ENCODE data around the gene SAMD10.

SAMD10 gene

DNA sequence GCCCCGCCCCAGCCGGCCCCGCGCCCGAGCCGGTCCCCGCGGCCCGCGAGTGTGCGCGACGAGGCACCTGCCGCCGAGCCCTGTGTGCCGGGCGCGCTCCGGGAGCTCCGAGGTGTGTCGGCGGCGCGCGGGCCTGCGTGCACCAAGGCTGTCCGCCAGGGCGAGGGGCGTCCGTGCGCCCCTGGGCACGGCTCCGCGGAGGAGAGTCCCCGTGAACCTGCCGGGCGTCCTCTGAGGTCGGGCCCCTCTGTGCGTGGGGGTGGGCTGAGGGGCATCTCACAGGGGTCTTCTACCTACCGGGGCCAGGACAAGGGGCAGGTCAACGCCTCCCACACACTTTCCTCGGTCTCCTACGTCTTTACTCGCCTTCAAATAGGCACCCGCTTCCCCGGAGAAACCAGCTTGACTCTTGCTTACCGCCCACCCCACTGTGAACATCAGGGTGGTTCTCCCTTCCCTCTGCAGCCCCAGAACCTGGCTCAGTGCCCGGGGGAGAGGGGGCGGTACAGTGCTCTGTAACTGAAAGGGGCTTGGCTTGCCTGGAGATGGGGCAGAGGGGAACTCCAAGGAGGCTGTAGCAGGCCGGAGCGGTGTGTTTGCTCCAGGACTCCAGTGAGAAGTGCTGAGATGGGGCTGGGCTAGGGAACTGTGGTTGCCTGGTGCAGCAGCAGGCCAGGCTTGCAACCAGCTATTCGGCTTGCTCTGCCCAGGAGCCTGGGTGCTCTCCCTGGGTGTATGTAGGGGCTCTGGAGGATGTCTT is at the start of gene SAMD10:
Gene SAMD10, minus strand, starts transcription at position 86 of the 760 bp plus-strand sequence. CDS start 175 bp downstream, outside the sequence.
- peak; percentile 74 to 83 for DNase-seq

DNA sequence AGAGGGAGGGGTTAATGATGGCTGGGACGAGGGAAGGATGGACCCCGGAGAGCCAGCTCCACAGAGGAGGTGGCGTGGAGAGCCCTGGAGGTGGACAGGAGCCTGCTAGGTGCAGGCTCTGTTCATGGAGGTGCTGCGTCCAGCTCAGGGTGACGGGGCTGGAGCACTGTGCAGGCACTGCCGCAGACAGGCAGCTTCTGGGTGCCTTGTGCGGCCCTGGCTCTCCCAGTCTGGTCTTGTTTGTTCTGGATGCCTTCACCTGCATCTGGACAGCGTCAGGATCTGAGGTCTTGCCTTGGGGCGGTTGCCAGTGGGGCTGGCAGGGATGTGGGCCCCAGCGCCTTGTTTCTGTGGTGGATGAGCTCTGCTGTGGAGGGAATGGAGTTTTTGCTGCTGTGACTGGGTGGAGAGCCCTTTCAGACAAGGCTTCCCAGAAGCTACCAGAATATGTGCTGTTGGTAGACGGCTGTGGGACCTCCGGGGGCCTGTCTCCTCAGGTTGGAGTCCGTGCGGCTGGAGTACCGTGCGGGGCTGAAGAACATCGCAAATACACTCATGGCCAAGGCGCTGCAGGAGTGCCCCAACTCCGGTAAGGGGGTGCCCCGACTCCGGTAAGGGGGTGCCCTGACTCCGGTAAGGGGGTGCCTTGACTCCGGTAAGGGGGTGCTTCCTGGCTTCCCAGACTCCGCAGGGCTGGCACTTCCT is 48.7 kb upstream of the SAMD10 start:
- no peak for DNase-seq

DNA sequence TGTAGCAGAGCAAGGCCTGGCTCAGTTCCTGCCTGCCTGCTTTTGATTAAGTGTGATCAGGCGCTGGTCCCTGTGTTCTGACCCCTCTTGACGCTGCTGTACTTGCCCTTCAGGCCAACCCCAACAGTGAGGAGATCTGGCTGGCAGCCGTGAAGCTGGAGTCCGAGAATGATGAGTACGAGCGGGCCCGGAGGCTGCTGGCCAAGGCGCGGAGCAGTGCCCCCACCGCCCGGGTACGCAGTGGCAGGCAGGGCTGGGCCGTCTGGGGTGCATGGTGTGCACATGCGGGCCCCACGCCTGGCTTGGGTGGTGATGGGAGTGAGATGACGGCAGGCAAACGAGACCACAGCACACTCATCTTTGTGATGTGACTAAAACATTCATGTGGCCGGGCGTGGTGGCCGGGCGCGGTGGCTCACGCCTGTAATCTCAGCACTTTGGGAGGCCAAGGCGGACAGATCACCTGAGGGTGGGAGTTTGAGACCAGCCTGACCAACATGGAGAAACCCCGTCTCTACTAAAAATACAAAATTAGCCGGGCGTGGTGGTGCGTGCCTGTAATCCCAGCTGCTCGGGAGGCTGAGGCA is 46.5 kb upstream of the SAMD10 start:
- DNase-seq = no peak

DNA sequence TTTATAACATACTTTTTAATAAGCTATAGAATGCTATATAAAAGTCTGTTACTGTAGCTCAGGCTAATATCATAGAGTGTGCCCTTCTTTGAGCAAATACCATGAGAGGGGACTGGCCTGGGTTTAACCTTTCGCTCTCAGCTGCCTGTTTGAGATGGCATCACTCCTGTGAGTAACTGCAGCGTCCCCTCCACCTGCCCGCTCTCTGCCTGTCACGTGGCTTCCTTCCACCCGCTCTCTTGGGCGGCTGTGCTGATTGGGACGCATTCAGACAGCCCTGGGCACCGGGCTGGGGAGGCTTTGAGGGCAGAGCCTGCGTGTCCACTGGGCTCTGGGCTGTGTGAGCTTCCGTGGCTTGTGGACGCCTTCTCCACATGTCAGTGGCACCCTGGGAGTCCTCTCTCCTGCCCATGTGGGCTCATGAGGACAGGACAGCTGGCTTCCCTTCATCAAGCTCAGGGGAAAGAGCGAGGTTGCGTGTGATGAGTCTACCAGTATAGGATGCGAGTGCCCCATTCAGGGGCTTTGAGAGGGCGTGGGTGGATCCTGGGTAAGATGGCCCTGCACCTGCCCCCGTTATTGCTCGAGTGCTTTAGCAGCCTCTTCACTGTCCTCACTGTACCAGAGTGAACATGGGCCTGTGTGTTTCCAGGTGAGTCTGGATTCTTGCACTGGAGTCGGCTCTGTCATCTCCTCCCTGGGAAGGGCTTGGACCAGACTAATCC is 45.8 kb upstream of the SAMD10 start:
- DNase-seq = no peak

DNA sequence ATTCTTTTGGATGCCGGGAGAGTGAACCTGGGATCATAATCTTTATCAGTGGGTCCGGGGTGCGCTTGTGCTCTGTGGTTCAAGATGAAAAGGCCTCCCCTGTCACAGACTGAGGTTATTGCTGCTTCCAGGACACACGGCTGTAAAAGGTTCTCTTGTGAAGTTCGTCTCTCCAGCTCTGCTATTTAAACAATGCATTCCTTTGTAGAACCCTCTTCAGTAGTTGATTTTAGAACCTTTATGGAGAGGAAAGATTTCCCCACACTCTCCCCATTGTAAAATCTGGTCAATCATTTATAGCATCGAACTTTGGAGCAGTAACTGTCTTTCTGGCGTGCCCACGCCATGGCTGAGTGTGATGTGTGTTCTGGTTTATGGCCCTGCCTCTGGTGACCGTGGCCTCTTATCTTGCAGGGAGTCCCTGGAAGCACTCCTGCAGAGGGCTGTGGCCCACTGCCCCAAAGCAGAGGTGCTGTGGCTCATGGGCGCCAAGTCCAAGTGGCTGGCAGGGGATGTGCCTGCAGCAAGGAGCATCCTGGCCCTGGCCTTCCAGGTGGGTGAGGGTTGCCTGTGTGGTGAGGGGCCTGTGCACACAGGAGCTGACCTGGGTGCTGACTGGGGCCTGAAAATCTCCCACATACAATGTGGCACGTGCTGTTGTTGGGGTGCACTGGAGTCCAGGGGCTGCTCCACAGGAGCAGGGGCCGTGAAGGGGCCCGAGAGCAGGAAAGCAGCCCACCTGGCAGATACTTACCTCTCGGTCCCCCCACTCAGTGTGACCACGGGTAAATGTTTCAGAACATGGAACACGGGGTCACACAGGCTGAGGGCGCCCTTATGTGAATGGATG is 44.9 kb upstream of the SAMD10 start:
- no peak for DNase-seq

DNA sequence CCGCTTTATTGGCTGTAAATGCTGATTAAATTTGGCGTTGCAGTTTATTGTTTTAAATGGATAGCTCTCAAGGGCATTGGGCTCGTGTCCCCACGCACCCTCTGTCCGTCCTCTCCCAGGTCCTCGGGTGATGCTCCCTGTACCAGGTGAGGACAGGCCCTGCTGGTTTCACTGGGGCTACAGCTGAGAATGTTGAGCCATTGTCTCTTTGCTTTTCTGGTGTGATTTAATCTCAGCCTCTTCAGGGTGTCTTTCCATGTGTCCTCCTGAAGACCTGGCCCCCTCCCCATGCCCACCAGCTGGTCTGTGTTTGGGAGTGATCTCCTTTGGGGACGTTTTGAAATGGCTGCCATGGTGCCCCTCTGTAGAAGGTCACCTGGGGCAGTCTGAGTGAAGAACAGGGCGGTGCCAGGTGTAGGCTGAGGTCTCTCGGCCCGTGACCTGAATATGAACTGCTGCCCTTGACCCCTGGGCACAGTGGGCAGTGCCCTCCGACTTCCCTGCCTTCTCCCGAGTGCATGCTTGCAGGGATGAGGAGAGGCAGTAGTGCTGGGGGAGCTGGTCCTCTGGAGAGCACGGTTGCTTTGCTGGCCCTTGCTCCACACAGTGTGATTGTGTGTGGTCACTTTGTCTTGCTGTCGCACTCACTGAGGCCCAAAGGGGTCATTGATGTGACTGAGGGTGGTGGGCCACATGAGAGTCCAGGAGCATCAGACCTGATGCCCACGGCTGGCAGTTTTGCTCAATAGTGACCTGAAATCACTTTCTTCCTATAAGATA is 44.1 kb upstream of the SAMD10 start:
- DNase-seq = no peak

DNA sequence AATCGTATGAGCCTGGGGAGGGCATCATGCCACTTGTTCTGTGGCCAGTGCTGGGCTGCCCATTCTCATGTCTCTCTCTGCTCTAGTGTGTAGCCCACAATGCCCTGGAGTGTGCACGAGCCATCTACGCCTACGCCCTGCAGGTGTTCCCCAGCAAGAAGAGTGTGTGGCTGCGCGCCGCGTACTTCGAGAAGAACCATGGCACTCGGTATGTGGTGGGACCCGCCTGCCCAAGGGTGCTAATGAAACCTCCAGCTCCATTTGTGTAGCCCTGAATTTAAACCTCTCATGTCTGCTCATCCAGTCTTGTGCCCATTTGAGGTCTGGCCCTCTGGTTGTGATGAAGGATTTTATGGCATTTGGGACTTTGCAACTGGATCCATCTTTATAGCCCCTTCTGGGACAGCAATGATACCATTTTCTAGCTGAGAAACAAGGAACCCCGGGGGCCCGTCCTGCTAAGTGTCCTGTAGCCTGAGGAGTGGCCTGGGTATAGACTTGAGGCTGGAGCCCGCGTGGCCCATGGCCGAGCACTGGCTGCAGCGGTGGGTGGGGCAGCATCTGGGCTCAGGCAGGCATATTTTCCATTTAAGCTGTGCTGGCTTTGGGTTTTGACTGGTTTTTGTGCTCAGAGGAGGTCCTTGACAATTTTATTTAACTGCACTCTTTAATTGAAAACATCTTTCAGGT is 43.4 kb upstream of the SAMD10 start:
- no peak for DNase-seq

DNA sequence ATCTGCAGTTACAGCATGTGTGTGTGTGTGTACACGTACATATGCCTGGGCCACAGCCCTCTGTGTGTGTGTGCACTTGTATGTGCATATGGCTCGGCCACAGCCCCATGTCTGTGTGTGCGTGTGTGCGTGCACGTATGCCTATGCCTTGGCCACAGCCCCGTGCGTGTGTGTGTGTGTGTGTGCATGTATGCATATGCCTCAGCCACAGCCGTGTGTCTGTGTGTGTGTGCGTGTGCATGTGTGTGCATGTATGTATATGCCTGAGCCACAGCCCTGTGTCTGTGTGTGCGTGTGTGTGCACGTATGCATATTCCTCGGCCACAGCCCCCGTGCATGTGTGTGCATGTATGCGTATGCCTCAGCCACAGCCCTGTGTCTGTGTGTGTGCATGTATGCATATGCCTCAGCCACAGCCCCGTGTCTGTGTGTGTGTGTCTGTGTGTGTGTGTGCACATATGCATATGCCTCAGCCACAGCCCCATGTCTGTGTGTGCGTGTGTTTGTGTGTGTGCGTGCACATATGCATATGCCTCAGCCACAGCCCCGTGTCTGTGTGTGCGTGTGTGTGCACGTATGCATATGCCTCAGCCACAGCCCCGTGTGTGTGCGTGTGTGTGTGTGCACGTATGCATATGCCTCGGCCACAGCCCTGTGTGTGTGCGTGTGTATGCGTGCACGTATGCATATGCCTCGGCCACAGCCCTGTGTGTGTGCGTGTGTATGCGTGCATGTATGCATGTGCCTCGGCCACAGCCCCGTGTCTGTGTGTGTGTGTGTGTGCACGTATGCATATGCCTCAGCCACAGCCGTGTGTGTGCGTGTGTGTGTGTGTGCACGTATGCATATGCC is 41.9 kb upstream of the SAMD10 start:
- DNase-seq = no peak

DNA sequence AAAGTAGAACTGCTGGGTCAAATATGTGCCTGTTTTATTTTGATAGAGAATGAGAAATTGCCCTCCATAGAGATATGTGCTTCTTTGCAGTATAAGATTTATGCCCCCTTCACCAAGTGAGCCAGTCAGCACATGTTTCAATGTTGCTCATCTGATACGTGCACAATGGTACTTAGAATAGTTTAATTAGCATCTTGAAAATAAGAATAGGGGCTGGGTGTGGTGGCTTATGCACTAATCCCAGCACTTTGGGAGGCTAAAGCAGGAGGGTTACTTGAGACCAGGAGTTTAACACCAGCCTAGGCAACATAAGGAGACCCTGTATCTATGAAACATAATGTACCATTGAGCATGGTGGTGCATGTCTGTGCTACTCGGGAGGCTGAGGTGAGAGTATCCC is 36.2 kb upstream of the SAMD10 start:
- no peak for DNase-seq

DNA sequence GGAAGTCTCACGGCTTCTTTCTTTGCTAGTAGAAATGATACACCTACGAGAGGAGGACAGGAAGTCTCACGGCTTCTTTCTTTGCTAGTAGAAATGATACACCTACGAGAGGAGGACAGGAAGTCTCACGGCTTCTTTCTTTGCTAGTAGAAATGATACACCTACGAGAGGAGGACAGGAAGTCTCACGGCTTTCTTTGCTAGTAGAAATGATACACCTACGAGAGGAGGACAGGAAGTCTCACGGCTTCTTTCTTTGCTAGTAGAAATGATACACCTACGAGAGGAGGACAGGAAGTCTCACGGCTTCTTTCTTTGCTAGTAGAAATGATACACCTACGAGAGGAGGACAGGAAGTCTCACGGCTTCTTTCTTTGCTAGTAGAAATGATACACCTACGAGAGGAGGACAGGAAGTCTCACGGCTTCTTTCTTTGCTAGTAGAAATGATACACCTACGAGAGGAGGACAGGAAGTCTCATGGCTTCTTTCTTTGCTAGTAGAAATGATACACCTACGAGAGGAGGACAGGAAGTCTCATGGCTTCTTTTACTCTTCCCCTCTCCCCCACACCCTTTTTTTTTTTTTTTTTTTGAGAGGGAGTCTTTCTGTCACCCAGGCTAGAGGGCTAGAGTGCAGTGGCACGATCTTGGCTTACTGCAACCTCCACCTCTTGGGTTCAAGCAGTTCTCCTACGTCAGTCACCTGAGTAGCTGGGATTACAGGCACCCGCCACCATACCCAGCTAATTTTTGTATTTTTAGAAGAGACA is 33.1 kb upstream of the SAMD10 start:
- DNase-seq = peak in 1 of 2 donors; percentile 44

DNA sequence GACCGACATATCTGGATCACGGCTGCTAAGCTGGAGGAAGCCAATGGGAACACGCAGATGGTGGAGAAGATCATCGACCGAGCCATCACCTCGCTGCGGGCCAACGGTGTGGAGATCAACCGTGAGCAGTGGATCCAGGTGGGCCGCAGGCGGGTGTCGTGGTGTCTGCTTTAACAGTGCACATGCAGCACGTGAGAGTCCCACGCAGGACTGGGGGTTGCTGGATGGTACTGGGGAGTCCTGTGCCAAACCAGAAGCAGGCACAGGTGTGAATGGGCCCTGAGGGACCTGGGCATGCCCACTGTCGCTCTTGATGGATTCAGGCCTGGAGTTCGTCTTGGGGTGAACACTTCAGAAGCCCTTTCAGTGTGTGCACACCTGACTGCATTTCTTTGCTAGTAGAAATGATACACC is 31.9 kb upstream of the SAMD10 start:
- DNase-seq = no peak

DNA sequence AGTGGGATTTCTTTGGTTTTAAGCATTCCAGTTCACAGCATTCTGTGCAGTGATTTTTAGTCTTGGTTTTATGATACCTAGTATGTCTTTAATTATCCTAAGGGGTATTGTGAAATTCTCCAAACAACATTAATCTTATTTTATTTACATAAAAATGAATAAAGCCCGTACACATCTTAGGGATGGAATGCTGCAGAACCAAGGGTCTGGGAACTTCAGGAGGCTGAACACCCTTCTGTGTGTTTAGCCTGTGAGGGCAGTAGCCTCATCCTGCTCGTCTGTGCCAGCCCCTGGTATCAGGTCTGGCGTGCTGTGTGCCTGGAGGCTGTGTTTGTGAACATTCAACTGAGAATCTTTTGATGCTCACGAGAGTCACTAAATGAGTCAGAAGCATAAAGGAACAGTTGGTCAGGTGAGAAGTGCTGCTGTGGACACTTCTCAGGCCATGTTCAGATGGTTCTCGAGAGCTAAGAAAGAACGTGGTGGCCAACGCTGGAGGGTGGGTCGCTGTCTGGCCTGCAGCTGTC is 31.3 kb upstream of the SAMD10 start:
- DNase-seq = no peak

DNA sequence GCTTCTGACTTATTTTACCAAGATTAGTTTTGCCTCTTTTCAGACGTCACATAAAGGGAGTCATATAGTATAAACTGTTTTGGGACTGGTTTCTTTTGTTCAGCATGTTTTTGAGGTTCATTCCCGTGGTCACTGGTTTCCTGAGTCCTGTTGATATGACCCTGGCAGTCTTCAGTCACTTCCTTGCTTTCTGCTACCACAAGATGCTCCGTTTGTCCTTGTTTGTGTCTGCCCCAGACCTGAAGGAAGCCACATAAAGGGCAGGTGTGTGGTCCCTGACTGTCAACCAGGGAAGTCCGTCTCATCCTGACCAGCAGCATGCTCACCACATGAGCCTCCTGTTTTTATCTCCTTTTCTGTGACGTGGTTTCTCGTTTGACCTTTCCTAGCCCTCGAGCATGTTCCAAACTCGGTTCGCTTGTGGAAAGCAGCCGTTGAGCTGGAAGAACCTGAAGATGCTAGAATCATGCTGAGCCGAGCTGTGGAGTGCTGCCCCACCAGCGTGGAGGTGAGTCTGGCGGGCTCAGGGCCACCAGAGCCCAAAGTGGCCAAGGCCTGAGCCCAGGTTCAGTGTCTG is 30.5 kb upstream of the SAMD10 start:
- no peak for DNase-seq

DNA sequence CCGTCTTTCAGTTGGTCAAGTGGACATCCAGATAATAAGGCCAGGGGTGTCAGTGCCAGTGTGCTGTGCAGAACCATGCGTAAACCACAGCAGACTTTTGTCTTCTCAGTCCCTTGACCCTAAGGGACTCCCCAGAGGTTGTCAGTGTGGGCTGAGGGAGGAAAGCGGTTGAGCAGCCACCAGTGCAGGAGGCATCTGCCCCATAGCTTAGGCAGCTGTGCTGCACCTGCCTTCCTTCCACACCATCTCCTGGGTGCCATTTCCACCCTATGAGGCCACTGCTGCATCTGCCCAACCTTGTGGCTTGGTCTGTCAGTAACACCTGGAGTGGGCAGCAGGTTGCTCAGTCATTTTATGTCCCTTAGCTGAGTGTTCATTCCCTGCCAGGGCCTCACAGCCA is 27.5 kb upstream of the SAMD10 start:
- no peak for DNase-seq

DNA sequence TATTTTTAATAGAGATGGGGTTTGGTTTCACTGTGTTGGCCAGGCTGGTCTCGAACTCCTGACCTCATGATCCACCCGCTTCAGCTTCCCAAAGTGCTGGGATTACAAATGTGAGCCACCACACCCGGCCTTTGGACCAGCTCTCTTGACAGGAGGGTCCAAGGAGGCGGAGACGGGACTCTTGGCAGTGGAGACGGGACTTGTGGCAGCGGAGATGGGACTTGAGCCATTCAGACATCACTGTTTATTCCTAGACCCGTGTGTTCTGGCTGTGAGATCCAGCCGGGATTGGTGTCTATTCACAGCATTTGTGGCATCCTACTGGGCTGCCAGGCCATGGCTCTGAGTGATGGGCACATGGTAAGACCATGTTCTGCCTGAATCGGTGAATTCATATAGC is 27.0 kb upstream of the SAMD10 start:
- DNase-seq = no peak

DNA sequence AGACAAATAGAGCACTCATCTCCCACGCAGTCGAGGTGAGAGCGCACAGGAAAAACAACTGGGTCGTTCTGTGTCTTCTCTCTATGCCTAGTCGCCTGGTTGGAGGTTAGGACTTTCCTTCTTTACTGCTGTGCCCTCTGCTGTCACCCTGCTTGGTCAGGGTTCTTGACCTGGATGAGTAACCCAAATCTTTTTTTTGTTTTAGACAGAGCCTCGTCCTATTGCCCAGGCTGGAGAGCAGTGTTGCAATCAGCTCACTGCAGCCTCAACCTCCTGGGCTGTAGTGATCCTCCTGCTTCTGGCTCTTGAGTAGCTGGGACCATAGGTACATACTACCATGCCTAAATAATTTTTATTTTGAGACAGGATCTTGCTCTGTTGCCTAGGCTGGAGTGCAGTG is 26.0 kb upstream of the SAMD10 start:
- DNase-seq = no peak

DNA sequence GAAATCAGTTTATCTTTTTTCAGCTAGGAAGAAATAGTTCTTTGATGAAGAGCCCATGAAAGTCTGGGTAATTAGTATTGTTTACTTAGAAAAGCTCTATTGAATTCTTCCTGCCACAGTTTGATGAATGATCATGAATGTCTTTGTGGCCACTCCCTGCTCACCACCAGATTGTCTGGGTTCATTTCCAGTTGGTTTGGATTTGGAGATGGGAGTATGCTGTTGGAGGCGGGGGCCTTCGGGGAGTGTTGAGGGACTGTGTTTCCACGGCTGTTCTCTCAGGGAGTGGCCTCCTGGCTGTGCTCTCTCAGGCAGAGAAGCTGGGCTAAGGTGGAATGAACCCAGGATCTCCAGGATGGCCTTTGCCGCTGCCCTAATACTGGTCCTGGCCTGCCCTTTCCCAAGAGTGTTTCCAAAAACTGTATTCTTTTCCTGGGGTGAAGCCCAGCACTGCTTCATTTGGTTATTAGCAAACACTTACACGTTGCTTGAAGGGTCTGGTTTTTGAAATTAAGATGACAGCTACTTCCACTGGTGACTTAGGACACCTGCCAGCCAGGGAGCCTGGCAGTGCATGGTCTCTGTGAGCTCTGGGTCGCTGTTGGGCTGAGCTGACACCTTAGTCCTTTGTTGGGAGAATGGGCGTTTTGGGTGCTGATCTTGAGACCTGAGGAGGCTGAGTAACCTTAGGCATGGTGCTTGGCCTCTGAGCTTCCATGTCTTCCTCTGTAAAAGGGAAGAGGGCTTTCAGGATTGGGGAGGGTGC is 24.7 kb upstream of the SAMD10 start:
- no peak for DNase-seq

DNA sequence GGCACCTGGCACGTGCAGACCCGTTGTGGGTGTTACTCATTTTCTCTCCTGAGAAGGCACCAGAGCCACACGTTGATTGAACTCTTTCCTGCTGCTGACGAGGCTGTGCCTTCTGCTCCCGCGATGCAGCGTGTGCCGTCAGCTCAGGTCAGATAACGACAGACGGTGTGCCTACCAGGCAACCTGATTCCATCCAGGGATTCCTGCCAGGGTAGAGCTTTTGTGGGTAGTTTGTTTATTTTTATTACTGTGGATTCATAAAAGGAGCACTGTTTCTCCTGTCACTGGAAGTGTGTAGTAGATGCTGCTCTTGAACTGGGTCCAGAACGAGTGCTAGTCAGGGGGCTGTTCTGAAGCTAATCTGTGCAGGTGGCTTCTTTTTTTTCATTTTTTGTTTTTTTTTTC is 22.2 kb upstream of the SAMD10 start:
- no peak for DNase-seq
